Activated naive CD4-positive, alpha-beta T cell treated with anti-CD3 and anti-CD28 coated beads, Interleukin-2, amount 50 U/mL, for 72 hours (primary cell): ENCODE measurements around the gene ZRANB1. TPM values are rescaled to one million over a fixed set of nuclear protein-coding genes. Genes with fewer than 3 reads are reported as not detected.

ENCODE experiments used
- ATAC-seq, 2 donors: fragments of 150-1000 bp; cut with Tn5 transposase; 2 replicates each; pipeline ENCODE4 v1.10.0; 2021; ENCODE audit warnings: mild to moderate bottlenecking in 2 of 2, moderate library complexity in 2 of 2
- DNase-seq, 2 donors: peaks; one replicate each; pipeline ENCODE4 v3.0.0; 2021 to 2022; ENCODE audit warnings: low spot score in 2 of 2
- H3K27ac Mint-ChIP-seq, 2 donors: one replicate each; pipeline ENCODE4 v1.8.0; 2022; ENCODE audit warnings: mild to moderate bottlenecking in 2 of 2, mixed read lengths in 2 of 2
- H3K36me3 Mint-ChIP-seq, 2 donors: one replicate each; pipeline ENCODE4 v1.8.0; 2022; ENCODE audit warnings: mixed read lengths in 2 of 2
- H3K9me3 Mint-ChIP-seq, 2 donors: one replicate each; pipeline ENCODE4 v1.8.0; 2022; ENCODE audit warnings: mixed read lengths in 2 of 2
- total RNA-seq, 2 donors: library from RNA; stranded (reverse); gene quantifications; one replicate each; pipeline ENCODE4 v1.2.3, GENCODE V29; 2022

Gene ZRANB1
- total RNA-seq, 2 donors from 2014 or later, result 10.4 to 12.3 TPM

GRCh38 chr10:125004571-125005311, 62.8 kb downstream of the ZRANB1 start:
- peak in 1 of 2 donors; percentile 30 for DNase-seq

GRCh38 chr10:125005312-125006187, 63.6 kb downstream of the ZRANB1 start:
- no peak for ATAC-seq
- peak in 1 of 2 donors; percentile 43 for DNase-seq
- Mint-ChIP-seq H3K36me3 (no peaks in the 10 kb centered on the region), H3K9me3 (no peaks in the 10 kb centered on the region), H3K27ac (no peak overlapping the region)

More at GRCh38 chr10:125004571-125005311, 62.8 kb downstream of the ZRANB1 start:
- no peak for ATAC-seq
- Mint-ChIP-seq H3K9me3 (no peaks in the 10 kb centered on the region), H3K27ac (no peak overlapping the region), H3K36me3 (no peaks in the 10 kb centered on the region)

GRCh38 chr10:125006188-125006680, 64.3 kb downstream of the ZRANB1 start:
- Mint-ChIP-seq H3K9me3 (no peaks in the 10 kb centered on the region), H3K27ac (no peak overlapping the region), H3K36me3 (no peaks in the 10 kb centered on the region)
- DNase-seq, result no peak
- no peak for ATAC-seq

GRCh38 chr10:125006921-125007426, 65.1 kb downstream of the ZRANB1 start:
- no peak overlapping the region for H3K27ac Mint-ChIP-seq
- no peaks in the 10 kb centered on the region for H3K36me3 Mint-ChIP-seq
- DNase-seq (peak in 1 of 2 donors; percentile 45), ATAC-seq (no peak)
- no peaks in the 10 kb centered on the region for H3K9me3 Mint-ChIP-seq

GRCh38 chr10:125007436-125007835, 65.5 kb downstream of the ZRANB1 start:
- no peak overlapping the region for H3K27ac Mint-ChIP-seq
- ATAC-seq, result no peak

GRCh38 chr10:125008689-125009638, 67.0 kb downstream of the ZRANB1 start:
- no peaks in the 10 kb centered on the region for H3K9me3 Mint-ChIP-seq
- DNase-seq (no peak), ATAC-seq (no peak)
- H3K36me3 Mint-ChIP-seq, result no peaks in the 10 kb centered on the region
- H3K27ac Mint-ChIP-seq, result no peak overlapping the region

More at GRCh38 chr10:125007436-125007835, 65.5 kb downstream of the ZRANB1 start:
- H3K36me3 Mint-ChIP-seq, result no peaks in the 10 kb centered on the region
- H3K9me3 Mint-ChIP-seq, result no peaks in the 10 kb centered on the region
- no peak for DNase-seq

- H3K9me3 Mint-ChIP-seq, result no peaks in the 10 kb centered on the region
- no peak for DNase-seq
- H3K27ac Mint-ChIP-seq, result no peak overlapping the region
- no peak for ATAC-seq
- no peaks in the 10 kb centered on the region for H3K36me3 Mint-ChIP-seq
These were observed 67.8 kb downstream of the ZRANB1 start for GRCh38 chr10:125009661-125010161.

- Mint-ChIP-seq H3K36me3 (no peaks in the 10 kb centered on the region), H3K9me3 (no peaks in the 10 kb centered on the region), H3K27ac (no peak overlapping the region)
- ATAC-seq (no peak), DNase-seq (no peak)
These were observed 68.4 kb downstream of the ZRANB1 start for GRCh38 chr10:125010362-125010761.

GRCh38 chr10:125011171-125011925, 69.4 kb downstream of the ZRANB1 start:
- Mint-ChIP-seq H3K9me3 (no peaks in the 10 kb centered on the region), H3K27ac (no peak overlapping the region), H3K36me3 (no peaks in the 10 kb centered on the region)
- no peak for DNase-seq
- no peak for ATAC-seq

- Mint-ChIP-seq H3K36me3 (no peaks in the 10 kb centered on the region), H3K27ac (no peak overlapping the region), H3K9me3 (no peaks in the 10 kb centered on the region)
- ATAC-seq (no peak), DNase-seq (no peak)
These were observed 70.2 kb downstream of the ZRANB1 start for GRCh38 chr10:125011926-125012705.

GRCh38 chr10:125012851-125013528, 71.1 kb downstream of the ZRANB1 start:
- H3K27ac Mint-ChIP-seq, result no peak overlapping the region
- DNase-seq, result no peak
- H3K9me3 Mint-ChIP-seq, result no peaks in the 10 kb centered on the region
- no peak for ATAC-seq
- no peaks in the 10 kb centered on the region for H3K36me3 Mint-ChIP-seq

GRCh38 chr10:125013529-125013872, 71.6 kb downstream of the ZRANB1 start:
- ATAC-seq (no peak), DNase-seq (no peak)
- Mint-ChIP-seq H3K27ac (no peak overlapping the region), H3K36me3 (no peaks in the 10 kb centered on the region), H3K9me3 (no peaks in the 10 kb centered on the region)

GRCh38 chr10:125014086-125014830, 72.3 kb downstream of the ZRANB1 start:
- Mint-ChIP-seq H3K9me3 (no peaks in the 10 kb centered on the region), H3K27ac (no peak overlapping the region), H3K36me3 (no peaks in the 10 kb centered on the region)
- DNase-seq (no peak), ATAC-seq (no peak)

GRCh38 chr10:125014836-125015355, 73.0 kb downstream of the ZRANB1 start:
- ATAC-seq, result no peak
- H3K36me3 Mint-ChIP-seq, result no peaks in the 10 kb centered on the region
- H3K9me3 Mint-ChIP-seq, result no peaks in the 10 kb centered on the region
- no peak overlapping the region for H3K27ac Mint-ChIP-seq
- no peak for DNase-seq
